GM19328 (cell line): Measurements from ENCODE around the gene LPIN1.

Experiments
- ATAC-seq: cut with Tn5 transposase; IDR thresholded peaks from one replicate; pipeline ENCODE4 v1.9.1; 2021; ENCODE audit warnings: mild to moderate bottlenecking, moderate library complexity; ENCODE audit not compliant: unreplicated experiment

The LPIN1 gene

DNA sequence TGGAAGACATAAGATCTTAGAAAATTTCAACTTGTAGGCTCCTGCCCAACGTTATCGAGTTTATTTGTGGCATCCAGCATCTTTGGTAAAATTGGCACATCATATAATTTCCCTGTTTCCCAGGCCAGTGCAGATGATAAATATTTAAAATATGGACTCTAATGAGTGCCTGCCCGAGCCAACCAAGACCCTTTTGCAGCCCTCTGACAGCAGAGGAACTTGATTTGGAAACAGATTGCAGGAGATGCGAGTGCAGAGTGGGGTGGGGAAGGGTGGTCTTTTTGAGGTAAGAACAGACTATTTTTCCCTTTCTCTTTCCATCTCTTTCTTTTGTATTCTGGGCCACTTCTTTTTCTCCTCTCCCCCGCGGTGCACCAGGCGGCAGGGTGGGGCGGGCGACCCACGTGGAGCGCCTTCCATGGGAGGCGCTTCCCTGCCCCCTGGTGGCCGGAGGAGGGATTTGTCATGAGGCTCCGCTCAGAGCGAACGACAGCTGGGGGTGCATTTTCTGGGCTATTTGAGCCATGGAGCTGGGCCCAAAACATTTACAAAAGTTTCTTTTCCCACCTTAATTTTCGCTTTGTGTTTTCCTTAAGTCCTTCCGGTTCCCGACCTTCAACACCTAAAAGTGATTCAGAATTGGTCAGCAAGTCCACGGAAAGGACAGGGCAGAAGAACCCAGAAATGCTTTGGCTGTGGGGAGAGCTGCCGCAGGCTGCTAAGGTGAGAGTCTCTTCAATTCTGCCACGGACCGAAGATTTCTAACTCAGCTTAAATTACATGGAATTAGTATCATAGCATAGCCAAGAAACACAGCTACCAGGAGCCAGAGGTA lies 32.7 kb downstream of the LPIN1 start:
- ATAC-seq, result peak; percentile 90

DNA sequence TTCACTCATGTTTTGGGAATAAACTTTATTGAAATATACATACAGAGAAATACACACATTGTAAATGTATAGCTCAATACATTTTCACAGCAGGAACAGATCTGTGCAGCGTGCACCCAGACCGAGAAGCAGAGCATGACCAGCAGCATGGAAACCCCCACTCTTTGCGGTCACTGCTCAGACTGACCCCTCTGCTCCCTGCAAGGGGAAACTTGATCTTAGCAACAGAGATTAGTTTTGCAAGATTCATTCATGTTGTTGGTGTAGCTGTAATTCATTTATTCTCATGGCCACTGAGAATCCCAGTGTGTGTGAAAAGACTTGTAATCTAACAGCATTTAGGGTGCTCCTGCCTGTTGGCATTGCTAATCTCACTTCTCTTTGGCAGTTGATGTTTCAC lies 35.2 kb downstream of the LPIN1 start:
- no peak for ATAC-seq

DNA sequence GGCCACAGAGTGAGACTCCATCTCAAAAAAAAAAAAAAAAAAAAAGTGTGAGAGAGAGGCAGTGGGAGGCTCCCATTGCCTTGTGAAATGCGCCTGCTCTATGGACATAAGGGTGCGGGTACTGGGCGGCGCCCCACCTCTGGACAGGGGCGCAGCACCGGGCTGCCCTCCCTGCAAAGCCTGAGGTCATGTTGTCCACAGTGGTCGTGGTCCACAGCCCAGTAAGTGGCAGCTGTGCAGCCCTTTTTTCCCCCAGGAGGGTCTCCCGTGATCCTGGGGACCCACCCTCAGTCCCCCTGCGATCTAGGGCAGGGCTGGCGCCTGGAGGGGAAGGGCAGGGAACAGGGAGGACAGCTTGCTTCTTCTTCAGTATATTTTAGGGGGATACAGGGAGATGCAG lies 37.8 kb downstream of the LPIN1 start:
- no peak for ATAC-seq

DNA sequence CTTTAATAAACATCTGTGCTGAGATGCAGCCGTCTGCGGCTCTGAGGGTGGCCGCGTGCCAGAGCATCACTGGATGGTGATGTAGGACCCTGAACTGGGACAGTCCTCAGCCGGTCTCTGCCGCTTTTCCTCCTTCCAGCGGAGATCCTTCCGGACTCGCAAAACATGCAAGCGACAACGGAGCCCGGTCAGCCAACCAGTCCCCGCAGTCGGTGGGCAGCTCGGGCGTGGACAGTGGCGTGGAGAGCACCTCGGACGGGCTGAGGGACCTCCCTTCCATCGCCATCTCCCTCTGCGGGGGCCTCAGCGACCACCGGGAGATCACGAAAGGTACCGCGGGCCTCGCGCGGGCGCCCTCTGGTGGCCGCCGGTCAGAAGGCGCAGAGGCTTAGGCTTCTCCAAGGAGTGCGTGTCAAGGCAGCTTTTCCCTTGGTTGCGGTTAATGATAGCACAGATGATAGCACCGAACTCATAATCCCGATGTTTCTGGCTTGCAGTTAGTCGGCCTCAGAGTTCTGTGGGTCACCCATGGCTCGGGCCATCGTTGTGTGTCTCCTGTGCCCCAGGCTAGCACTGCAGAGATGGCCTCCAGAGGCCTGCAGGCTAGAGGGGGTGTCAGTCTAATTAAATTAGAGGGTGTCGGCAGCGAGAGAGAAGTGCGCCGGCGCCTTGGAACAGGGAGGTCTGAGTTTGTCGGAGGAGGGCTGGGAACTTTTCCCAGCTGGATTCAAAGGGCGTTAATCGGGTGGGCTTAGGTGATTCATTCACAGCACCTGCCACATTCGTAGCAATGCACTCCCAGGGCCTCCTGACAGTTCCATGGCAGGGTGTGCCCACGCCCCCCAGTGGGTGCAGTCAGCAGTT lies 38.5 kb downstream of the LPIN1 start:
- no peak for ATAC-seq

DNA sequence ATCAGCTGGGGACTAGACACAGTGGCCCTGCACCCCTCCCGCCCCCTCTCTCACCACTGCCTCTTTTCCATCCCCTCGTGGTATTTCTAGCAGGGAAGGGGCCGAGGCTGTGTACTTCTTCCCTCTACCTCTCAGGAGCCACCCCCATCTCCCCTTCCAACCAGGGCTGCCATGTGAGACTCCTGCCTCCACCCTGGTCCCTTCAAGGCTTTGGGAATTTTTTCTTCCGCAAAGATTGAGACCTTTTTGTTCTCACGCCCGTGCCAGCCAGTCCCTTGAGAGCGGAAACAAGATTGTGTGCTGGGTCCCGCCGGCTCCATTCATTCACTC lies 39.1 kb downstream of the LPIN1 start:
- ATAC-seq, result no peak

DNA sequence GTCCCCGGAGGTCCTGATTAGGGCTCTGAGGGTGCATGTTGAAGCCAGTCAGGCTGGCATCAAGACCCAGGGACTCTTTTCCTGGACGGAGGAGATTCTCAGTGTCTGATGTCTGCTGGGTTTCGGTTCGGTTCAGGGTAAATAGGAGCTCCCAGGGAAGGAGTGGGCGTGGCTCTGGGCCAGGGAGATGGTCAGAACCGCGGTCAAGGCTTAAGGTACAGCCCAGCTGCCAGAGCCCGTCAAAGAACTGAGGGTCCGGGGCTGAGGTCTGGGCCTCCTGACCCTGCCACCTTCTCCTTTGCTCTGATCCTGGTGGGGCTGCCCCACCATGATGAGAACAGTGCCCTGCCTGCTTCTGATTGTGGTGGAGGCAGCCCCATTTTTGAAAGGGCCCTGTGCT lies 39.8 kb downstream of the LPIN1 start:
- no peak for ATAC-seq

DNA sequence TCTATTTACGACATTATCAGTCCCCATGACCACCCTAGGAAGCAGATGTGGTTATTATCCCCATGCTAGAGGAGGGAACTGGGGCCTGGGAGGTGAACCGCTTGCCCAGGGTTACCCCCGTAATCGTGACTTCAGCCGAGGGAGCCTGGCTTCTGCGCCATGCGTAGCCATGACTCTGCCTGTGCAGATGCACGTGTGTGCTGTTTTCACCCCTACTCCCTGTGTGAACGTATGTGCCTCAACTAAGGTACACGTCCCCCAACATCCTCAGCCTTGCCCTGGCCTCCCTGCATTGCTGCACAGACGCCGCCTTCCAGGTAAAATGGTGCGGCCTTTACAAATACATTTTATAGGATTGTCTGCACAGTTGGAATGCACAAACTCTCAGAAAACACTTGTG lies 40.2 kb downstream of the LPIN1 start:
- no peak for ATAC-seq

DNA sequence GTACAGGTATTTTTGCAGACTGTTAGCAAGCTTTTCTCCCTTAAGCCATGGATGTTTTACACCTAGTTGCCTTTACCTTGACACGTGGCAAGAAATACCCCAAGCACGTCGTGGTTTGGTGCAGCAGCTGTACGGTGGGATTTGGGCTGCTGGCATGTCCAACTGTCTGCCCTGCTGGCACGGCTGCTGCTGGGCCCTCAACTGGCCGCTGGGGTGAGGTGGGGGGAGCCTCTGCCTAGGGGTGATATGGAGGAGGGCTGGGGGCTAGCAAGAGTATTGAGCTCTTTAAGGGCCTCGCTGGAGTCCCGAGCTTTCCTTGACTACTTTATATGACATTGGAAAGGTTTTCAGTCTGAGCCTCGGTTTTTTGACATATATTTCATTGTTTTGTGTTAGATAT lies 41.6 kb downstream of the LPIN1 start:
- no peak for ATAC-seq

DNA sequence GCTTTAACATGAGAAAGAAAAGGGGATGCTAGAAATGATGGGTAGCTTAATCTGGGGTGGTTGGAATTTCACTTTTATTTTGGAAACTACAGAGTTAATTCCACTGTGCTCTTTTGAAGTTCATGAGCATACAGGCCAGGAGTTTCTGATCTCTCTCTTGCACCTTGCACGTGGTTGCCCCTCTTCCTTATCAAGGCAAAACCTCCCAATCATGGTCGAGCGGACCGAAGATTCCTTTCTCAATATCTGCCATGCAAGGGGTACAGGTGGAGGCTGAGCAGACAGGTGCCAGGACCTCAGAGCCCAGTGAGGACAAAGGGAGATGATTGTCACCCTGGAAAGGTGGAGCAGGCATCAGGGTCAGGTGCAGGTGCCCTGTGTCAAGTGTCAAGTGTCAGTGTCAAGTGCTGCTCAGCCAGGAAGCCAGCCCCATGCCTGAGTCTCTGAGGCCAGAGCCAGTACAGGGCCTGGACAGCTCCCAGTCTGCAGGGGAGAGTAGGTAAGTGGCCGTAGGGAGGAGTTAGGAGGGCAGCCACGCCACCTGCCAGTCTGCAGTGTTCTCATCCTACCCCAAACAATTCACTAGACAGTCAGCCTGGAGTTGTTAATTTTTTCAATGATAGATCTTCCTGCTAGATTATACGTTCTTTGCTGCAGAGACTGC lies 42.2 kb downstream of the LPIN1 start:
- no peak for ATAC-seq

DNA sequence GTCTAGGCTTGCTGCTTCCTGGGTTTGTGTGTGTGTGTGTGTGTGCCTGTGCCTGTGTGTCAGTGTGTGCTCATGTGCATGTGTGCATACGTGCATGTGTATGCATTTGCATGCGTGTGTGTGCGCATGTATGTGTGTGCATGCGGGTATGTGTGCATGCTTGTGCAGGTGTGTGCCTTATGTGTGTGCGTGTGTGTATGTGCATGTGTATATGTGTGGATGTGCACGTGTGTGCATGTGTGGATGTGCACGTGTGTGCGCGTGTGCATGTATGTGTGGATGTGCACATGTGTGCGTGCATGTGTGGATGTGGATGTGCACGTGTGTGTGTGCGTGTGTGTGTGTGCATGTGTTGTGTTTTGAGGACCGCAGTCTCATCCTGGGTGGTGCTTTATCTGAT lies 42.8 kb downstream of the LPIN1 start:
- ATAC-seq, result no peak

DNA sequence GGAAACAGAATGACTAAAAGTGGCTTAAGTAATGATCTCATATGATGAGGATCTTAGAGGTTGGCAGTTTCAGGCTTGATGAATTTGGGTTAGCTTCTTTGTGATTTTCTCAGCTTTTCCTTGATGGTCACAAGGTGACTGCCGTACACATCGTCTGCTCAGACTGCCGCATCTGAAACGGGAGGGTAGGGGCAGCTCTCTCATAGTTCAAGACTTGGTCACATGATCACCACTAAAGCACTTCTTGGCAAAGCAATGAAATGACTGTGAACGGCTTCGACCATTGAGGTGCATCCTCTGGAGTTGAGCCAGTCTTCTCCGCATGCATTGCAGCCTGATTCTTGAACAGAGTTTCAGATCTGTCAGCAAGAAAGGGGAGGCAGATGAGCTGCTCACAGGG lies 43.8 kb downstream of the LPIN1 start:
- ATAC-seq, result no peak

DNA sequence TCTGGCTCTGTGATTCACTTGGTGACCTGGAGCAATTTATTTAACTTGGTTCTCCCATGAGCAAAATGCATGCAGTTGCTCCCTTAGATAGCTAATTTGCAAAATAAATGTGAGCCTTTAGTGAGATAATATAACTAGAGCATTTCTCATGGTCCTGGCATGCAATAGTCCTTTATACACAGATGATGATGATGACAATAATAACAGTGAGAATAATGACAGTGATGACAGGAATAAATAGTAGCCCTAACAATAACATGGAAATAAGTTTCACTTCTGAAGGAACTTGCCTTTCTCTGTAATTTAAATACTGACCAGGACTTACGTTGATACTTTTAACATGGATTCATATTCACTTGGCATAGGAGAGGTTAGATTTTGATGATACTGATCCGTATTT lies 49.2 kb downstream of the LPIN1 start:
- ATAC-seq, result no peak

DNA sequence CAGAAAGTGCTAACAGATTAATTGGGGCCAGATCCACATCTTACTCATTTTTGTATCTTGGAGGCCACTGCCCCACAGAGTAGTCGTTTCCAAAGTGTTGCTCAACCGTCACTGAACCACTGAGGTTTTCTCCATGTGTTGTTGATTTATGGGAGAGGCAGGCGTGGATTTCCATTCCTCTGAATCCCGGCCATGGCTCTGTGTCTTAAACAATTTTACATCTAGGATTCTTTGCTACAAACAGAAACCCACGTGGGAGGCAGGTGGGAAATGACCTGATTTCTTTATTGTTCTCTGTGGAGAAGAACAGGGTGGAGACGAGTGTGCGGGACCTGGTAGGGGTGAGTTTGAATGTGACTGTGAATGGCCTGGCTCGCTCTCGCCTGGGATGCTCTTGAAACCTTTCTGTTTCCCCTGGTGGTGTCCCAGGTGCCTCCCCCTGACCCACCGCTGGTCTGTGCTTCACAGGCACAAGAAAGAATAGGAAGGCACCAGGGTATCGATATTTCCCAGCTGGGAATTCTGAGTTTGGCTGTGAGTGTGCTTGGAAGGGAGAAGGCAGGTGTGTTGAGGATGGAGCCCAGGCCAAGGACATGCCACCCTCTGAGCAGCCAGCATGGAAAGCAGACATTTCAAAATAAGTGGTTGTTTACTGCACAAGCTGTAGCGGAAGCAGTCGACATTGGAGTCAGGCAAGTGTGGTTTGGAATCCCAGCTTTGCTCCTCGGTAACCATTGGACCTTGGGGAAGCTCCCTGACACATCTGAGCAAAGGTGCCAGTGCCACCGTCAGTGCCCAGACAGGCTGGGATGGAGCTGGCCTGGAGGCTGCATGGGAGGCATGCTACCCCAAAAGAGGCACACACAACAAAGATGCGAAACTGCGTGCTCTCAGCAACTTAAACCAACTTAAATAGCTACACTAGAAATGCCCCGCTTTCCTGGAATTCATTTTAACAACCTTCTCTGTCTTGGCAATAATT lies 50.0 kb downstream of the LPIN1 start:
- no peak for ATAC-seq

DNA sequence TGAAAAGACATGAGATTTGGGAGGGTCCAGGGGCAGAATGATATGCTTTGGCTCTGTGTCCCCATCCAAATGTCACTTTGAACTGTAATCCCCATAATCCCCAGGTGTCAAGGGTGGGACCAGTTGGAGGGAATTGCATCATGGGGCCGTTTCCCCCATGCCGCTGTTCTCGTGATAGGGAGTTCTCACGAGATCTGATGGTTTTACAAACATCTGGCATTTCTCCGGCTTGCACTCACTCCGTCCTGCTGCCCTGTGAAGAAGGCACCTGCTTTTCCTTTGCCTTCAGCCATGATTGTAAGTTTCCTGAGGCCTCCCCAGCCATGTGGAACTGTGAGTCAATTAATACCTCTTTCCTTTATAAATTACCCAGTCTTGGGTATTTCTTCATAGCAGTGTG lies 51.4 kb downstream of the LPIN1 start:
- no peak for ATAC-seq

DNA sequence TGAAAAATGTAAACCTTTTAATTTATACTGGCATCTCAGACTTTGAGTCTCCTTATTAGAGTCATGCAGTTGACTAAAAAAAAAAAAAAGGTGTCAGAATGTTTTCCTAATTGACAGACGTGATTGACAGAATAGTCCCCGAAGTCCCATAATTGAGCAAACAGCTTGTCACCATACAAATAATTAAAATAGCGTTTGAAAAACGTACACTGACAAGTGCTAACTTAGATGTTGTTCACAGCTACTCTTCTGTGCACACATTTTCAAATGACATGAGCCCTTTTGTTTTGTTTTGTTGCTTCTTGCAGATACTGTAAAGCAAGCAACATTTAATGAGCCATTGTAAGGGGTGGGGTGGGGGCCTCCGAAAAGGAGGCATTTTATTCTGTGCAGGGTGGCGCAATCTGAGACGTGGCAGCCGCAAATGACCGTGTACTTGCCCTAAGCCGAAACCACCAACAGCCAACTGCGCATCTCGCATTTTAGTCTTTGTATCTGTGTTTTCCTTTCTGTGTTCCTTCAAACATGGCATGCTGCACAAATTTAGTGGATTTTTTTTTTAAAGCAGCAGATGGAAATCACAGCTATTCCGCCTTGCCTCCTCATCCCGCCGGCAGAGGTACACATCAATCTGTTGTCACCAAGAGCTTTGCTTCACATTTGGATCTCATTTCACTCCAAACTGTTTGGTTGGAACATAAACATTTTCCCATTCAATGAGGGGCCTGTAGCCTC lies 52.4 kb downstream of the LPIN1 start:
- ATAC-seq, result no peak

DNA sequence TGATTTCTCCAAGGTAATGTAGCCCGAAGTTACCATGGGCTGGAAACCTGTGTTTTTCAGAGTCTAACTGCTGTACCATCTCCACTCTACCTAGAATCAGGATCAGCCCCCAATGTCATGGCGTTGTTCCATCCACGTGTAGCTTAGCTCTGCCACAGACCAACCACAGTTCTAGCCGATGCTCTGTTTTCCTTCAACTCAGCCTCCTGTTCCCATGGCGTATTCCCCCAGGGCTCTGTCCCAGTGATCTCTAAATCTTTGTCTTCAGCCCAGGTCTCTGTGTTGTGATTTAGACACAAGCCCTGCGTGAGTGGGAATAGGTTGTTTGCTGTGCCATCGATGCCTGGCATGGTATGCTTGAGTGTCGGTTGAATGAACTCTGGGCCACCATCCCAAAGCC lies 53.4 kb downstream of the LPIN1 start:
- no peak for ATAC-seq

DNA sequence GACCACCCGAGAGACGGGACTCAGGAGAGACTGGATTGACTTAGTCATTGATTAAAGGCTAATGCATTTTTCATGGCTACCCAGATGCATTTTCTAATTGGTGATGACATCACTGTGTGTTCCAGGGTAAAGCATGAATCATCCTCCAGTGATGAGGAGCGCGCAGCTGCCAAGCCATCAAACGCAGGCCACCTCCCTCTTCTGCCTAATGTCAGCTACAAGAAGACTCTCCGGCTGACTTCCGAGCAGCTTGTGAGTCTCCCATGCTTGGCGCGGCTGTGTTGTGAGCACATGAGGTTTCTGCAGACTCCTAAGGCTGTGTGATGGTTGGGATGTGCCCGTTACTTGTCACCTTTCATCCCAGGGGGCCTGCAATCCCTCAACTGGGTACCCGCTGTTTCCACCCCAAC lies 56.4 kb downstream of the LPIN1 start:
- no peak for ATAC-seq

DNA sequence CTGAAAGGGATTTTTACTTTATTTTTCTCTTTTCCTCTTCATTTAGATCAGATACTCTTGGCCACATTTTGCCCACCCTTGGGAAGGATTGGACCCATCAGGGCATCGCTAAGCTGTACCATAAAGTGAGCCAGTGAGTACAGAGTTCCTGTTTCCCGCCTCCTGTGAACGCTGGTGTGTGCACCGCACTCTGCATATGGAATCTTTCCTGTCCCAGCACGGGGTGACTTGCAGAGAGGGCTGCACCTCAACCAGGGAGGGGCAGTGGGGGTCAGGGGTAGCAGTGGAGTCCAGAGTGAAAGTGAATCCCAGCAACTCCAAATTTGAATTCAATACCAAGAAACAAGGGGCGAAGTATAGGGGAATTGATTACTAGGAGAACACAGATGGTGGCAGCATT lies 58.6 kb downstream of the LPIN1 start:
- ATAC-seq, result no peak

DNA sequence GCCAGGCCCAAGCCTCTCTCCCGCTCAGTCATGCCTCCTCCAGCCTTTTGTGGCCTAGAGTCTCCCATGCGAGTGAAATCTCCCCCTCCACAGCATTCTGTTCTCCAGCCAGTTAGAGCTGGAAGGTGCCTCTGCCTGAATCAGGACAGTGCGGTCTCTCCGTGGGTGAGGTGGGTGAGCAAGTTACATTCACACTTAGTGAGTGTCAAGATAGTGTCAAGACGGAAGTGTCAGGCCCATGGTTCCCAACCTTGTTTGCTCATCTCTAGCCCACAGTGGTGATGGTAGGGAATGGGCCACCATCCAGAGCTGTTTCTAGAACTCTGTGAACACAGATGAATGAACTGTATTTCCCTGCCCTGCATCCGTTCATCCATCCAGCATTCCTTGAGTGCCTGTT lies 59.5 kb downstream of the LPIN1 start:
- ATAC-seq, result no peak
